ENCODE data around the gene PPP1R1B. TPM values are rescaled to one million over a fixed set of nuclear protein-coding genes. Genes with fewer than 3 reads are reported as not detected.
A peak's percentile ranks its signal among the peaks of the same experiment; 100 is the strongest.

The PPP1R1B gene
- total RNA-seq, 1 experiment from 2014 or later, result 8.3 TPM

GRCh38 chr17:39677072-39677471 is 50.3 kb downstream of the PPP1R1B start:
- Mint-ChIP-seq H3K27me3 (ENCODE audit: unreplicated experiment) (no peaks in the 10 kb centered on the region), H3K9me3 (ENCODE audit: low read depth, unreplicated experiment) (no peaks in the 10 kb centered on the region), H3K4me1 (ENCODE audit: low read depth, unreplicated experiment) (peaks cover 85% of the 10 kb centered on the region), H3K27ac (ENCODE audit: unreplicated experiment) (peak overlapping the region; percentile 27), H3K36me3 (ENCODE audit: insufficient read depth, unreplicated experiment) (peaks cover 72% of the 10 kb centered on the region), H3K4me3 (ENCODE audit: low read depth, unreplicated experiment) (peak overlapping the region; percentile 1)
- CTCF ChIA-PET, result interaction anchor here (0.8 to 161.2 kb wide), 24 partner anchors 38 to 788 kb away, joined by 3 to 42089 read pairs (median 9); partner anchors contain the start of genes ERBB2, GRB7, GSDMA and GSDMB
- BruUV-seq (replicated peaks), result no TSS peak
- DNase-seq, result peak; percentile 82
- no peak for TF ChIP-seq CTCF (IDR thresholded peaks at IDR 0.05; ENCODE audit: unreplicated experiment)
- intact Hi-C loops (cut with micrococcal nuclease; ENCODE audit: unreplicated experiment), result no loop called here

- no peak for TF ChIP-seq CTCF (IDR thresholded peaks at IDR 0.05; ENCODE audit: unreplicated experiment)
- H3K4me1 Mint-ChIP-seq (ENCODE audit: low read depth, unreplicated experiment), result peaks cover 79% of the 10 kb centered on the region
- intact Hi-C loops (cut with micrococcal nuclease; ENCODE audit: unreplicated experiment), result no loop called here
- no TSS peak for BruUV-seq (replicated peaks)
- CTCF ChIA-PET, result interaction anchor here (0.6 to 161.2 kb wide), 30 partner anchors 37 to 1001 kb away, joined by 3 to 42089 read pairs (median 5); partner anchors contain the start of genes ERBB2, GRB7, GSDMA and GSDMB
- H3K27me3 Mint-ChIP-seq (ENCODE audit: unreplicated experiment), result no peaks in the 10 kb centered on the region
- peak overlapping the region; percentile 27 for H3K27ac Mint-ChIP-seq (ENCODE audit: unreplicated experiment)
- no peaks in the 10 kb centered on the region for H3K9me3 Mint-ChIP-seq (ENCODE audit: low read depth, unreplicated experiment)
- H3K4me3 Mint-ChIP-seq (ENCODE audit: low read depth, unreplicated experiment), result peak overlapping the region; percentile 6
- peaks cover 65% of the 10 kb centered on the region for H3K36me3 Mint-ChIP-seq (ENCODE audit: insufficient read depth, unreplicated experiment)
- peak; percentile 93 for DNase-seq
Measured at GRCh38 chr17:39677542-39678339, 51.0 kb downstream of the PPP1R1B start.

GRCh38 chr17:39678340-39679116 is 51.8 kb downstream of the PPP1R1B start:
- DNase-seq, result peak; percentile 99
- CTCF ChIA-PET, result interaction anchor here (0.5 to 161.2 kb wide), 33 partner anchors 36 to 1000 kb away, joined by 3 to 42089 read pairs (median 5); partner anchors contain the start of genes ERBB2, GRB7, GSDMA and GSDMB
- intact Hi-C loops (cut with micrococcal nuclease; ENCODE audit: unreplicated experiment), result no loop called here
- no TSS peak for BruUV-seq (replicated peaks)
- H3K9me3 Mint-ChIP-seq (ENCODE audit: low read depth, unreplicated experiment), result no peaks in the 10 kb centered on the region
- H3K4me1 Mint-ChIP-seq (ENCODE audit: low read depth, unreplicated experiment), result peaks cover 72% of the 10 kb centered on the region
- peak overlapping the region; percentile 6 for H3K4me3 Mint-ChIP-seq (ENCODE audit: low read depth, unreplicated experiment)
- no peaks in the 10 kb centered on the region for H3K27me3 Mint-ChIP-seq (ENCODE audit: unreplicated experiment)
- TF ChIP-seq CTCF (IDR thresholded peaks at IDR 0.05; ENCODE audit: unreplicated experiment), result no peak
- H3K27ac Mint-ChIP-seq (ENCODE audit: unreplicated experiment), result peak overlapping the region; percentile 27
- peaks cover 62% of the 10 kb centered on the region for H3K36me3 Mint-ChIP-seq (ENCODE audit: insufficient read depth, unreplicated experiment)

- Mint-ChIP-seq H3K9me3 (ENCODE audit: low read depth, unreplicated experiment) (no peaks in the 10 kb centered on the region), H3K4me1 (ENCODE audit: low read depth, unreplicated experiment) (peaks cover 60% of the 10 kb centered on the region), H3K27ac (ENCODE audit: unreplicated experiment) (peak overlapping the region; percentile 0), H3K27me3 (ENCODE audit: unreplicated experiment) (no peaks in the 10 kb centered on the region), H3K36me3 (ENCODE audit: insufficient read depth, unreplicated experiment) (peaks cover 60% of the 10 kb centered on the region), H3K4me3 (ENCODE audit: low read depth, unreplicated experiment) (no peak overlapping the region)
- intact Hi-C loops (cut with micrococcal nuclease; ENCODE audit: unreplicated experiment), result loop anchor here (10.0 kb wide), 1 partner anchor 215 kb away; the partner anchor contains the start of gene CDK12
- no TSS peak for BruUV-seq (replicated peaks)
- CTCF ChIA-PET, result interaction anchor here (0.5 to 161.2 kb wide), 25 partner anchors 35 to 953 kb away, joined by 3 to 42089 read pairs (median 8); partner anchors contain the start of genes ERBB2, GRB7, GSDMA and GSDMB
- TF ChIP-seq CTCF (IDR thresholded peaks at IDR 0.05; ENCODE audit: unreplicated experiment), result no peak
- peak; percentile 82 for DNase-seq
Measured at GRCh38 chr17:39679521-39680192, 52.9 kb downstream of the PPP1R1B start.
